HG02623 (cell line): ENCODE data around the gene NOL9.

ENCODE experiments used
- ATAC-seq: cut with Tn5 transposase; IDR thresholded peaks from one replicate; pipeline ENCODE4 v1.9.1; 2021; ENCODE audit warnings: moderate library complexity; ENCODE audit not compliant: unreplicated experiment

Gene NOL9

GRCh38 chr1:6491081-6491449 is 63.2 kb downstream of the NOL9 start:
- no peak for ATAC-seq

GRCh38 chr1:6490181-6491080 is 63.9 kb downstream of the NOL9 start:
- ATAC-seq = no peak

- ATAC-seq = peak; percentile 51
These were observed 64.5 kb downstream of the NOL9 start for GRCh38 chr1:6489799-6490180.

GRCh38 chr1:6489383-6489765 is 64.9 kb downstream of the NOL9 start:
- no peak for ATAC-seq

GRCh38 chr1:6488602-6489382 is 65.5 kb downstream of the NOL9 start:
- ATAC-seq = no peak

- ATAC-seq = no peak
These were observed 66.4 kb downstream of the NOL9 start for GRCh38 chr1:6487804-6488484.

GRCh38 chr1:6486433-6487011 is 67.8 kb downstream of the NOL9 start:
- ATAC-seq = peak; percentile 48

GRCh38 chr1:6485168-6486101 is 68.9 kb downstream of the NOL9 start:
- ATAC-seq = no peak

- ATAC-seq = no peak
These were observed 69.5 kb downstream of the NOL9 start for GRCh38 chr1:6484826-6485167.

- no peak for ATAC-seq
These were observed 70.6 kb downstream of the NOL9 start for GRCh38 chr1:6483761-6484117.

GRCh38 chr1:6483017-6483760 is 71.1 kb downstream of the NOL9 start:
- ATAC-seq = no peak

GRCh38 chr1:6481820-6482219 is 72.5 kb downstream of the NOL9 start:
- no peak for ATAC-seq

GRCh38 chr1:6477039-6477820 is 77.1 kb downstream of the NOL9 start:
- ATAC-seq = no peak

- ATAC-seq = no peak
These were observed 77.8 kb downstream of the NOL9 start for GRCh38 chr1:6476483-6476882.

GRCh38 chr1:6475381-6476133 is 78.8 kb downstream of the NOL9 start:
- peak; percentile 47 for ATAC-seq

GRCh38 chr1:6474815-6475282 is 79.5 kb downstream of the NOL9 start:
- no peak for ATAC-seq

GRCh38 chr1:6473974-6474814 is 80.1 kb downstream of the NOL9 start:
- ATAC-seq = no peak
